HepG2 (cell line): ENCODE measurements around the gene AUH. TPM values are rescaled to one million over a fixed set of nuclear protein-coding genes. Genes with fewer than 3 reads are reported as not detected.

ENCODE experiments used
- FOXK1 ChIP-seq: sonication (generic); formaldehyde crosslinking; IDR thresholded peaks from 2 replicates; pipeline ENCODE4 v1.4.0; 2020; ENCODE audit warnings: low read depth, missing genetic modification reagents, borderline replicate concordance
- GFI1 ChIP-seq: sonication (generic); formaldehyde crosslinking; IDR thresholded peaks from 2 replicates; pipeline ENCODE4 v1.5.0; 2020; ENCODE audit warnings: missing genetic modification reagents, mild to moderate bottlenecking, borderline replicate concordance
- KAT7 ChIP-seq: IDR thresholded peaks from 2 replicates; pipeline ENCODE4 v1.6.1; 2018; ENCODE audit warnings: borderline replicate concordance, missing compliant biosample characterization
- SAFB2 ChIP-seq: sonication (generic); formaldehyde crosslinking; IDR thresholded peaks from 2 replicates; pipeline ENCODE4 v1.5.1; 2020; ENCODE audit warnings: missing genetic modification reagents, low read depth, mild to moderate bottlenecking, borderline replicate concordance
- U2AF1 ChIP-seq: fragments of 200-400 bp; formaldehyde crosslinking; optimal IDR thresholded peaks from 2 replicates; pipeline ENCODE3; 2017; ENCODE audit warnings: mild to moderate bottlenecking, low read depth, low read length
- ZFP36 ChIP-seq: fragments of 150-350 bp; IDR thresholded peaks from 2 replicates; pipeline ENCODE4 v1.6.1; 2018; ENCODE audit warnings: borderline replicate concordance, low read length, low read depth; ENCODE audit not compliant: partially characterized antibody
- ZFP36L1 ChIP-seq: sonication (generic); formaldehyde crosslinking; IDR thresholded peaks from 2 replicates; pipeline ENCODE4 v1.8.0; 2022; ENCODE audit warnings: mild to moderate bottlenecking, missing genetic modification reagents, moderate library complexity
- polyA plus RNA-seq, 8 experiments: library from polyadenylated mRNA; depleted of rRNA in 3 of 8; stranded (reverse) in 7 of 8; unstranded in 1 of 8; fragments of >200 nt; fragmentation: Illumina TruSeq in 4 of 8; extraction: Trizol in 4 of 8; gene quantifications; 2 replicates each; pipeline versions ENCODE4 v1.2.1 to v1.2.3, GENCODE V29; 2011 to 2016; ENCODE audit warnings: low read depth in 4 of 8, missing spikeins in 1 of 8, mixed read lengths in 1 of 8; ENCODE audit not compliant: insufficient read depth in 1 of 8
- total RNA-seq, 5 experiments: library from RNA; depleted of rRNA; stranded (reverse); fragments of >200 nt; fragmentation: Illumina TruSeq; extraction: Trizol; gene quantifications; 2 replicates each; pipeline ENCODE4 v1.2.3, GENCODE V29; 2016; ENCODE audit warnings: low read depth in 1 of 5
- TF ChIP-seq, protein P1 (sequence below): sonication (generic); formaldehyde crosslinking; IDR thresholded peaks from 2 replicates; pipeline ENCODE4 v1.4.0; 2020; ENCODE audit warnings: missing genetic modification reagents, borderline replicate concordance
- TF ChIP-seq, protein P2 (sequence below): sonication (generic); formaldehyde crosslinking; IDR thresholded peaks from 2 replicates; pipeline ENCODE4 v1.4.0; 2020; ENCODE audit warnings: low read depth, mild to moderate bottlenecking, missing genetic modification reagents
- TF ChIP-seq, protein P3 (sequence below): sonication (generic); formaldehyde crosslinking; IDR thresholded peaks from 2 replicates; pipeline ENCODE4 v1.4.0; 2020; ENCODE audit warnings: mild to moderate bottlenecking, missing genetic modification reagents, borderline replicate concordance
- TF ChIP-seq, protein P4 (sequence below): sonication (generic); formaldehyde crosslinking; IDR thresholded peaks from 2 replicates; pipeline ENCODE4 v1.5.0; 2020; ENCODE audit warnings: missing genetic modification reagents, mild to moderate bottlenecking, borderline replicate concordance
- TF ChIP-seq, protein P5 (sequence below): sonication (generic); formaldehyde crosslinking; IDR thresholded peaks from 2 replicates; pipeline ENCODE4 v1.4.0; 2020; ENCODE audit warnings: missing genetic modification reagents
- TF ChIP-seq, protein P6 (sequence below): sonication (generic); formaldehyde crosslinking; IDR thresholded peaks from 2 replicates; pipeline ENCODE4 v1.4.0; 2020; ENCODE audit warnings: missing genetic modification reagents, mild to moderate bottlenecking, borderline replicate concordance

The AUH gene
- total and polyA plus RNA-seq, 2 of the 13 experiments (the other 11 are each of a cell fraction or from before 2014, with no cell fraction given), result 25.8 to 31.9 TPM

DNA sequence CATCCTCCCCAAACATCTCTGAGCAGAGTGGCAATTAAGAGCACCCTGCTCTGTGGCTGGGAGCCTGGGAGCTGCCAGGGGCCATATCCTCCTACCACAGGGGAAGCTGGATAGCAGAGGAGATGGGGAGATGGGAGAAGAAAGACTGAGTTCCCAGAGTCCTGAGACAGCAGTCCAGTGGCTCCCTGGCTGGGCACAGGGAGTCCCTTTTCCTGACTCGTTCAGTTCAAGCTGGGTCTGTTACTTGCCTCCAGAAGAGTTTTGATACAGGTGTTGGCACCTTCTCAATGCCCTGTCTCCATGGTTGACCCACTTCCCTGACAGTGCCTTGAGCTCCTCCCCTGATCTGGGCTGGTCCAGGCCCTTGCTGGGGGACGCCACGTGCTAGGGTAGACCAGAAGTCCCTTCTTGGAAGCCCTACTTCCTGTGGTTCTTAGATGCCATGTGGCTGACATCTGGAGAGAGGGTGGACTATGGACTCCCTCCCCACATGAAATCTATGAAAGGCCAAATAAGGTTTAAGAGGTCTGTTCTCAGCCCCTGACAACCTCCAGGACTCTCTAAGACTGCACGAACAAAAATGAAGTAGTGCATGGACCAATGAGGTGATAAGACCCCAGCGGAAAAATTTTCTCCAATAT lies 166.2 kb downstream of the AUH start (continued):
- TF ChIP-seq, protein P1, sequence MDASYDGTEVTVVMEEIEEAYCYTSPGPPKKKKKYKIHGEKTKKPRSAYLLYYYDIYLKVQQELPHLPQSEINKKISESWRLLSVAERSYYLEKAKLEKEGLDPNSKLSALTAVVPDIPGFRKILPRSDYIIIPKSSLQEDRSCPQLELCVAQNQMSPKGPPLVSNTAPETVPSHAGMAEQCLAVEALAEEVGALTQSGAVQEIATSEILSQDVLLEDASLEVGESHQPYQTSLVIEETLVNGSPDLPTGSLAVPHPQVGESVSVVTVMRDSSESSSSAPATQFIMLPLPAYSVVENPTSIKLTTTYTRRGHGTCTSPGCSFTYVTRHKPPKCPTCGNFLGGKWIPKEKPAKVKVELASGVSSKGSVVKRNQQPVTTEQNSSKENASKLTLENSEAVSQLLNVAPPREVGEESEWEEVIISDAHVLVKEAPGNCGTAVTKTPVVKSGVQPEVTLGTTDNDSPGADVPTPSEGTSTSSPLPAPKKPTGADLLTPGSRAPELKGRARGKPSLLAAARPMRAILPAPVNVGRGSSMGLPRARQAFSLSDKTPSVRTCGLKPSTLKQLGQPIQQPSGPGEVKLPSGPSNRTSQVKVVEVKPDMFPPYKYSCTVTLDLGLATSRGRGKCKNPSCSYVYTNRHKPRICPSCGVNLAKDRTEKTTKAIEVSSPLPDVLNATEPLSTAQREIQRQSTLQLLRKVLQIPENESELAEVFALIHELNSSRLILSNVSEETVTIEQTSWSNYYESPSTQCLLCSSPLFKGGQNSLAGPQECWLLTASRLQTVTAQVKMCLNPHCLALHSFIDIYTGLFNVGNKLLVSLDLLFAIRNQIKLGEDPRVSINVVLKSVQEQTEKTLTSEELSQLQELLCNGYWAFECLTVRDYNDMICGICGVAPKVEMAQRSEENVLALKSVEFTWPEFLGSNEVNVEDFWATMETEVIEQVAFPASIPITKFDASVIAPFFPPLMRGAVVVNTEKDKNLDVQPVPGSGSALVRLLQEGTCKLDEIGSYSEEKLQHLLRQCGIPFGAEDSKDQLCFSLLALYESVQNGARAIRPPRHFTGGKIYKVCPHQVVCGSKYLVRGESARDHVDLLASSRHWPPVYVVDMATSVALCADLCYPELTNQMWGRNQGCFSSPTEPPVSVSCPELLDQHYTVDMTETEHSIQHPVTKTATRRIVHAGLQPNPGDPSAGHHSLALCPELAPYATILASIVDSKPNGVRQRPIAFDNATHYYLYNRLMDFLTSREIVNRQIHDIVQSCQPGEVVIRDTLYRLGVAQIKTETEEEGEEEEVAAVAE (CRISPR knock-in tag), result peak; percentile 74; the same call in 1 of the 2 replicates
- TF ChIP-seq, protein P2, sequence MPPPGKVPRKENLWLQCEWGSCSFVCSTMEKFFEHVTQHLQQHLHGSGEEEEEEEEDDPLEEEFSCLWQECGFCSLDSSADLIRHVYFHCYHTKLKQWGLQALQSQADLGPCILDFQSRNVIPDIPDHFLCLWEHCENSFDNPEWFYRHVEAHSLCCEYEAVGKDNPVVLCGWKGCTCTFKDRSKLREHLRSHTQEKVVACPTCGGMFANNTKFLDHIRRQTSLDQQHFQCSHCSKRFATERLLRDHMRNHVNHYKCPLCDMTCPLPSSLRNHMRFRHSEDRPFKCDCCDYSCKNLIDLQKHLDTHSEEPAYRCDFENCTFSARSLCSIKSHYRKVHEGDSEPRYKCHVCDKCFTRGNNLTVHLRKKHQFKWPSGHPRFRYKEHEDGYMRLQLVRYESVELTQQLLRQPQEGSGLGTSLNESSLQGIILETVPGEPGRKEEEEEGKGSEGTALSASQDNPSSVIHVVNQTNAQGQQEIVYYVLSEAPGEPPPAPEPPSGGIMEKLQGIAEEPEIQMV (CRISPR knock-in tag), result peak; percentile 70; the same call in 1 of the 2 replicates
- peak; percentile 43; the same call in 1 of the 2 replicates for TF ChIP-seq FOXK1 (CRISPR knock-in tag)
- TF ChIP-seq U2AF1, result peak; percentile 27
- TF ChIP-seq GFI1, result no peak
- no peak for TF ChIP-seq ZFP36
- TF ChIP-seq, protein P3, sequence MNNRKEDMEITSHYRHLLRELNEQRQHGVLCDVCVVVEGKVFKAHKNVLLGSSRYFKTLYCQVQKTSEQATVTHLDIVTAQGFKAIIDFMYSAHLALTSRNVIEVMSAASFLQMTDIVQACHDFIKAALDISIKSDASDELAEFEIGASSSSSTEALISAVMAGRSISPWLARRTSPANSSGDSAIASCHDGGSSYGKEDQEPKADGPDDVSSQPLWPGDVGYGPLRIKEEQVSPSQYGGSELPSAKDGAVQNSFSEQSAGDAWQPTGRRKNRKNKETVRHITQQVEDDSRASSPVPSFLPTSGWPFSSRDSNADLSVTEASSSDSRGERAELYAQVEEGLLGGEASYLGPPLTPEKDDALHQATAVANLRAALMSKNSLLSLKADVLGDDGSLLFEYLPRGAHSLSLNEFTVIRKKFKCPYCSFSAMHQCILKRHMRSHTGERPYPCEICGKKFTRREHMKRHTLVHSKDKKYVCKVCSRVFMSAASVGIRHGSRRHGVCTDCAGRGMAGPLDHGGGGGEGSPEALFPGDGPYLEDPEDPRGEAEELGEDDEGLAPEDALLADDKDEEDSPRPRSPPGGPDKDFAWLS (CRISPR knock-in tag), result no peak
- no peak for TF ChIP-seq ZFP36L1
- TF ChIP-seq KAT7 (CRISPR knock-in tag), result no peak
- TF ChIP-seq, protein P4, sequence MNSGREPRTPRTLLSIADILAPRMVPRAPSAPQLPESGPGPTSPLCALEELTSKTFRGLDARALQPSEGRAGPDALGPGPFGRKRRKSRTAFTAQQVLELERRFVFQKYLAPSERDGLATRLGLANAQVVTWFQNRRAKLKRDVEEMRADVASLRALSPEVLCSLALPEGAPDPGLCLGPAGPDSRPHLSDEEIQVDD (CRISPR knock-in tag), result peak; percentile 49; the same call in 1 of the 2 replicates
- TF ChIP-seq, protein P5, sequence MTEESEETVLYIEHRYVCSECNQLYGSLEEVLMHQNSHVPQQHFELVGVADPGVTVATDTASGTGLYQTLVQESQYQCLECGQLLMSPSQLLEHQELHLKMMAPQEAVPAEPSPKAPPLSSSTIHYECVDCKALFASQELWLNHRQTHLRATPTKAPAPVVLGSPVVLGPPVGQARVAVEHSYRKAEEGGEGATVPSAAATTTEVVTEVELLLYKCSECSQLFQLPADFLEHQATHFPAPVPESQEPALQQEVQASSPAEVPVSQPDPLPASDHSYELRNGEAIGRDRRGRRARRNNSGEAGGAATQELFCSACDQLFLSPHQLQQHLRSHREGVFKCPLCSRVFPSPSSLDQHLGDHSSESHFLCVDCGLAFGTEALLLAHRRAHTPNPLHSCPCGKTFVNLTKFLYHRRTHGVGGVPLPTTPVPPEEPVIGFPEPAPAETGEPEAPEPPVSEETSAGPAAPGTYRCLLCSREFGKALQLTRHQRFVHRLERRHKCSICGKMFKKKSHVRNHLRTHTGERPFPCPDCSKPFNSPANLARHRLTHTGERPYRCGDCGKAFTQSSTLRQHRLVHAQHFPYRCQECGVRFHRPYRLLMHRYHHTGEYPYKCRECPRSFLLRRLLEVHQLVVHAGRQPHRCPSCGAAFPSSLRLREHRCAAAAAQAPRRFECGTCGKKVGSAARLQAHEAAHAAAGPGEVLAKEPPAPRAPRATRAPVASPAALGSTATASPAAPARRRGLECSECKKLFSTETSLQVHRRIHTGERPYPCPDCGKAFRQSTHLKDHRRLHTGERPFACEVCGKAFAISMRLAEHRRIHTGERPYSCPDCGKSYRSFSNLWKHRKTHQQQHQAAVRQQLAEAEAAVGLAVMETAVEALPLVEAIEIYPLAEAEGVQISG, result no peak
- no peak; the same call in 1 of the 2 replicates for TF ChIP-seq SAFB2
- TF ChIP-seq, protein P6, sequence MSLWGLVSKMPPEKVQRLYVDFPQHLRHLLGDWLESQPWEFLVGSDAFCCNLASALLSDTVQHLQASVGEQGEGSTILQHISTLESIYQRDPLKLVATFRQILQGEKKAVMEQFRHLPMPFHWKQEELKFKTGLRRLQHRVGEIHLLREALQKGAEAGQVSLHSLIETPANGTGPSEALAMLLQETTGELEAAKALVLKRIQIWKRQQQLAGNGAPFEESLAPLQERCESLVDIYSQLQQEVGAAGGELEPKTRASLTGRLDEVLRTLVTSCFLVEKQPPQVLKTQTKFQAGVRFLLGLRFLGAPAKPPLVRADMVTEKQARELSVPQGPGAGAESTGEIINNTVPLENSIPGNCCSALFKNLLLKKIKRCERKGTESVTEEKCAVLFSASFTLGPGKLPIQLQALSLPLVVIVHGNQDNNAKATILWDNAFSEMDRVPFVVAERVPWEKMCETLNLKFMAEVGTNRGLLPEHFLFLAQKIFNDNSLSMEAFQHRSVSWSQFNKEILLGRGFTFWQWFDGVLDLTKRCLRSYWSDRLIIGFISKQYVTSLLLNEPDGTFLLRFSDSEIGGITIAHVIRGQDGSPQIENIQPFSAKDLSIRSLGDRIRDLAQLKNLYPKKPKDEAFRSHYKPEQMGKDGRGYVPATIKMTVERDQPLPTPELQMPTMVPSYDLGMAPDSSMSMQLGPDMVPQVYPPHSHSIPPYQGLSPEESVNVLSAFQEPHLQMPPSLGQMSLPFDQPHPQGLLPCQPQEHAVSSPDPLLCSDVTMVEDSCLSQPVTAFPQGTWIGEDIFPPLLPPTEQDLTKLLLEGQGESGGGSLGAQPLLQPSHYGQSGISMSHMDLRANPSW, result no peak
